Measurements from ENCODE around the gene SLC6A19.

SLC6A19 gene

DNA sequence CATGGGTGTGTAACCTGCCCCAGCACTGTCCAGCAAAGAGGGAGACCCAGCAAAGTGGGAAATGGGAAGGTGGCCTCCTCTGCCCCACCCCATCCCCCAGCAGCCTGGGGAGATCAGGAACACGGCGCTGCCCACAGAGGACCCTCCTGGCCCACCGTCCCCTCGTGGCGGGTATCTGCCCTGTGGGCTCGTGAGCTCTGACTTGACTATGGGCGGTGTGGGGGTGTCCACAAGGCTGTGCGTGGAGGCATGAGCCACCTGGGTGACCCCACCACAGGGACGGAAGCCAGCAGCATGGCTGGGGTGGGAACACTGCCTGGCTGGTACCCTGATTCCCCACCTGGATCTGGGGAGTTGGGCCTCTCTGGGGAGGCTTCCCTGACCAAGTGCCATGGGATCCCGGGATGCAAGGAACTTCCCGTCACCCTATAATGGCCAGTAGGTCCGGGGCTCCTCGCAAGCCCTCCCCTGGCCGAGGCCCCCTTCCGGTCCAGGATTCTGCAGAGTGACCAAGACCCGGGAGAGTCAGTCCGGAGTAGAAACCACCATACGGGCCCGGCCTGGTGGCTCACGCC, 29.3 kb upstream of the SLC6A19 start:
- no peaks in the 10 kb centered on the region for H3K36me3 ChIP-seq
- no peak for TF ChIP-seq CTCF (IDR thresholded peaks at IDR 0.05)
- no peak overlapping the region for H3K27ac ChIP-seq
- peaks cover 7% of the 10 kb centered on the region for H3K27me3 ChIP-seq
- H3K4me1 ChIP-seq (ENCODE audit: control insufficient read depth in 1 of 2, insufficient read depth in 1 of 2, low read depth in 1 of 2, low read length in 1 of 2) = no peaks in the 10 kb centered on the region
- no peak overlapping the region for H3K4me3 ChIP-seq (ENCODE audit: low read depth in 1 of 2, low read length in 1 of 2)
- H3K9me3 ChIP-seq = no peaks in the 10 kb centered on the region

DNA sequence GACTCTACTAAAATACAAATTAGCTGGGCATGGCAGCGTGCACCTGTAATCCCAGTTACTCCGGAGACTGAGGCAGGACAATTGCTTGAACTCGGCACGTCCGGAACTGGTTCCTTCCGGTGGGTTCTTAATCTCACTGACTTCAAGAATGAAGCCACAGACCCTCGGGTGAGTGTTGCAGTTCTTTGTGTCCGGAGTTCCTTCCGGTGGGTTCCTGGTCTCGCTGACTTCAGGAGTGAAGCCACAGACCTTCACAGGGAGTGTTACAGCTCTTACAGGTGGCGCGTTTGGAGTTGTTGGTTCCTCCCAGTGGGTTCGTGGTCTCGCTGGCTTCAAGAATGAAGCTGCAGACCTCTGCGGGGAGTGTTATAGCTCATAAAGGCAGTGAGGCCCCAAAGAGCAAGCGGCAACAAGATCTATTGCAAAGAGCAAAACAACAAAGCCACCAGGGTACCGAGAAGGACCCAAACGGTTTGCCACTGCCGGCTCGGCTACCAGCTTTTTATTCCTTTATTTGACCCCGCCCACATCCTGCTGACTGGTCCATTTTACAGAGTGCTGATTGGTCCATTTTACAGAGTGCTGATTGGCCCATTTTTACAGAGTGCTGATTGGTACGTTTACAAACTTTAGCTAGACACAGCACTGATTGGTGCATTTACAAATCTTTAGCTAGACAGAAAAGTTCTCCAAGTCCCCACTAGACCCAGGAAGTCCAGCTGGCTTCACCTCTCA, 28.6 kb upstream of the SLC6A19 start:
- Histone ChIP-seq H3K36me3 (no peaks in the 10 kb centered on the region), H3K27me3 (peaks cover 2% of the 10 kb centered on the region), H3K4me1 (ENCODE audit: control insufficient read depth in 1 of 2, insufficient read depth in 1 of 2, low read depth in 1 of 2, low read length in 1 of 2) (no peaks in the 10 kb centered on the region), H3K9me3 (no peaks in the 10 kb centered on the region), H3K27ac (no peak overlapping the region), H3K4me3 (ENCODE audit: low read depth in 1 of 2, low read length in 1 of 2) (no peak overlapping the region)
- no peak for TF ChIP-seq CTCF (IDR thresholded peaks at IDR 0.05)

GRCh38 chr5:1173485-1174070, 27.8 kb upstream of the SLC6A19 start:
- Histone ChIP-seq H3K9me3 (no peaks in the 10 kb centered on the region), H3K4me1 (ENCODE audit: control insufficient read depth in 1 of 2, insufficient read depth in 1 of 2, low read depth in 1 of 2, low read length in 1 of 2) (no peaks in the 10 kb centered on the region), H3K27me3 (no peaks in the 10 kb centered on the region), H3K27ac (no peak overlapping the region), H3K4me3 (ENCODE audit: low read depth in 1 of 2, low read length in 1 of 2) (no peak overlapping the region), H3K36me3 (no peaks in the 10 kb centered on the region)
- TF ChIP-seq CTCF (IDR thresholded peaks at IDR 0.05) = no peak

GRCh38 chr5:1174122-1174936, 27.1 kb upstream of the SLC6A19 start:
- Histone ChIP-seq H3K27me3 (no peaks in the 10 kb centered on the region), H3K9me3 (no peaks in the 10 kb centered on the region), H3K27ac (no peak overlapping the region), H3K4me3 (ENCODE audit: low read depth in 1 of 2, low read length in 1 of 2) (no peak overlapping the region), H3K4me1 (ENCODE audit: control insufficient read depth in 1 of 2, insufficient read depth in 1 of 2, low read depth in 1 of 2, low read length in 1 of 2) (no peaks in the 10 kb centered on the region), H3K36me3 (no peaks in the 10 kb centered on the region)
- TF ChIP-seq CTCF (IDR thresholded peaks at IDR 0.05) = no peak

GRCh38 chr5:1175015-1175414, 26.4 kb upstream of the SLC6A19 start:
- H3K4me1 ChIP-seq (ENCODE audit: control insufficient read depth in 1 of 2, insufficient read depth in 1 of 2, low read depth in 1 of 2, low read length in 1 of 2) = no peaks in the 10 kb centered on the region
- H3K9me3 ChIP-seq = no peaks in the 10 kb centered on the region
- no peak overlapping the region for H3K27ac ChIP-seq
- no peaks in the 10 kb centered on the region for H3K36me3 ChIP-seq
- TF ChIP-seq CTCF (IDR thresholded peaks at IDR 0.05) = no peak
- H3K4me3 ChIP-seq (ENCODE audit: low read depth in 1 of 2, low read length in 1 of 2) = no peak overlapping the region
- H3K27me3 ChIP-seq = no peaks in the 10 kb centered on the region

All from neutrophil (primary cell).